Measurements from ENCODE around the gene CD300A.

GRCh38 chr17:74529243-74529642, 62.8 kb downstream of the CD300A start:
- TF ChIP-seq, protein P1, sequence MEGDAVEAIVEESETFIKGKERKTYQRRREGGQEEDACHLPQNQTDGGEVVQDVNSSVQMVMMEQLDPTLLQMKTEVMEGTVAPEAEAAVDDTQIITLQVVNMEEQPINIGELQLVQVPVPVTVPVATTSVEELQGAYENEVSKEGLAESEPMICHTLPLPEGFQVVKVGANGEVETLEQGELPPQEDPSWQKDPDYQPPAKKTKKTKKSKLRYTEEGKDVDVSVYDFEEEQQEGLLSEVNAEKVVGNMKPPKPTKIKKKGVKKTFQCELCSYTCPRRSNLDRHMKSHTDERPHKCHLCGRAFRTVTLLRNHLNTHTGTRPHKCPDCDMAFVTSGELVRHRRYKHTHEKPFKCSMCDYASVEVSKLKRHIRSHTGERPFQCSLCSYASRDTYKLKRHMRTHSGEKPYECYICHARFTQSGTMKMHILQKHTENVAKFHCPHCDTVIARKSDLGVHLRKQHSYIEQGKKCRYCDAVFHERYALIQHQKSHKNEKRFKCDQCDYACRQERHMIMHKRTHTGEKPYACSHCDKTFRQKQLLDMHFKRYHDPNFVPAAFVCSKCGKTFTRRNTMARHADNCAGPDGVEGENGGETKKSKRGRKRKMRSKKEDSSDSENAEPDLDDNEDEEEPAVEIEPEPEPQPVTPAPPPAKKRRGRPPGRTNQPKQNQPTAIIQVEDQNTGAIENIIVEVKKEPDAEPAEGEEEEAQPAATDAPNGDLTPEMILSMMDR (IDR thresholded peaks at IDR 0.05) = no peak
- no peak for TF ChIP-seq POLR2A (IDR thresholded peaks at IDR 0.05)
